ENCODE results near the gene TFRC. TPM values are rescaled to one million over a fixed set of nuclear protein-coding genes. Genes with fewer than 3 reads are reported as not detected.

Gene TFRC
- total and polyA plus RNA-seq, 2 experiments from 2014 or later, result 136 to 278 TPM

DNA sequence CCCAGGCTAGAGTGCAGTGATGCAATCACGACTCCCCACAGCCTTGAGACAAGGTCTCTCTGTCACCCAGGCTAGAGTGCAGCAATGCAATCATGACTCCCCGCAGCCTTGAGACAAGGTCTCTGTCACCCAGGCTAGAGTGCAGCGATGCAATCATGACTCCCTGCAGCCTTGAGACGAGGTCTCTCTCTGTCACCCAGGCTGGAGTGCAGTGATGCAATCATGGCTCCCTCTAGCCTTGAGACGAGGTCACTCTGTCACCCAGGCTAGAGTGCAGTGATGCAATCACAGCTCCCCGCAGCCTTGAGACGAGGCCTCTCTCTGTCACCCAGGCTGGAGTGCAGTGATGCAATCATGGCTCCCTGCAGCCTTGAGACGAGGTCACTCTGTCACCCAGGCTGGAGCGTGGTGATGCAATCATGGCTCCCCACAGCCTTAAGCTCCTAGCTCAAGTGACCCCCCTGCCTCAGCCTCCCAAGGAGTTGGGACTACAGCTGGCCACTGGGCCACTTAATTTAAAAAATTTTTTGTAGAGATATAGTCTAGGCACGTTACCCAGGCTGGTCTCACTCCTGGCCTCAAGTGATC, 26.1 kb downstream of the TFRC start:
- Histone ChIP-seq H3K9me3 (ENCODE audit: low read depth) (no peaks in the 10 kb centered on the region), H3K4me2 (no peak overlapping the region), H3K27me3 (no peaks in the 10 kb centered on the region), H3K27ac (peak overlapping the region; percentile 7), H4K20me1 (ENCODE audit: insufficient read depth, poor library complexity, severe bottlenecking) (no peaks in the 10 kb centered on the region), H3K79me2 (no peaks in the 10 kb centered on the region), H3K9me2 (replicated peaks; ENCODE audit: insufficient read depth) (no peaks in the 10 kb centered on the region), H3K36me3 (replicated peaks; ENCODE audit: insufficient read depth, low read depth) (peaks cover 7% of the 10 kb centered on the region), H2AFZ (no peak overlapping the region), H3K4me1 (ENCODE audit: insufficient read depth) (no peaks in the 10 kb centered on the region), H3K4me3 (no peak overlapping the region)
- WGBS (ENCODE audit: low lambda C conversion rate, missing lambda C conversion rate), result 79% methylated on average over 10 of the region's 10 CpGs
- TF ChIP-seq EZH2 (IDR thresholded peaks at IDR 0.05; ENCODE audit: borderline replicate concordance) (no peak), EZH2phosphoT487 (IDR thresholded peaks at IDR 0.05; ENCODE audit: low read depth, severe bottlenecking, unreplicated experiment) (no peak)
- TF ChIP-seq, protein P1, sequence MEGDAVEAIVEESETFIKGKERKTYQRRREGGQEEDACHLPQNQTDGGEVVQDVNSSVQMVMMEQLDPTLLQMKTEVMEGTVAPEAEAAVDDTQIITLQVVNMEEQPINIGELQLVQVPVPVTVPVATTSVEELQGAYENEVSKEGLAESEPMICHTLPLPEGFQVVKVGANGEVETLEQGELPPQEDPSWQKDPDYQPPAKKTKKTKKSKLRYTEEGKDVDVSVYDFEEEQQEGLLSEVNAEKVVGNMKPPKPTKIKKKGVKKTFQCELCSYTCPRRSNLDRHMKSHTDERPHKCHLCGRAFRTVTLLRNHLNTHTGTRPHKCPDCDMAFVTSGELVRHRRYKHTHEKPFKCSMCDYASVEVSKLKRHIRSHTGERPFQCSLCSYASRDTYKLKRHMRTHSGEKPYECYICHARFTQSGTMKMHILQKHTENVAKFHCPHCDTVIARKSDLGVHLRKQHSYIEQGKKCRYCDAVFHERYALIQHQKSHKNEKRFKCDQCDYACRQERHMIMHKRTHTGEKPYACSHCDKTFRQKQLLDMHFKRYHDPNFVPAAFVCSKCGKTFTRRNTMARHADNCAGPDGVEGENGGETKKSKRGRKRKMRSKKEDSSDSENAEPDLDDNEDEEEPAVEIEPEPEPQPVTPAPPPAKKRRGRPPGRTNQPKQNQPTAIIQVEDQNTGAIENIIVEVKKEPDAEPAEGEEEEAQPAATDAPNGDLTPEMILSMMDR (IDR thresholded peaks at IDR 0.05; ENCODE audit: poor library complexity), result no peak
- peak; percentile 36 for DNase-seq (ENCODE audit: low spot score)

DNA sequence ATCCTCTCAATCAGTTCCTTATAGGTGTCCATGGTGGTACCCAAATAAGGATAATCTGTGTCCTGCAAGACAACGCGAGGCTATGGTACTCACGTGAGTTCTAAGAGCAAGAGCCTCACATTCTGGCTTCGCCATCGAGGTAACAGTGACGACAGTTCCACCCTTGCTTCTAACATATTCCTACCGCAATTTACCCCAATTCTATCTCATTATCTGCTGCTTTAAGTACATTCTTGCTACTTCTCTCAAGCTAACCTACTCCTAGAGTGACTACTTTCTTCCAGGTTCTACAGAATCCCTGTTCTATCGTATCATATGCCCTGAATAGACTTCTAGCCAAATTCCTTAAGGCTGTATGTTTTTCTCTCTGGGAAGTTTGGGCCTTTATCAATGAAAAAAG, 26.6 kb downstream of the TFRC start:
- DNase-seq (ENCODE audit: low spot score), result no peak
- Histone ChIP-seq H2AFZ (no peak overlapping the region), H3K9me3 (ENCODE audit: low read depth) (no peaks in the 10 kb centered on the region), H3K4me1 (ENCODE audit: insufficient read depth) (no peaks in the 10 kb centered on the region), H3K9me2 (replicated peaks; ENCODE audit: insufficient read depth) (no peaks in the 10 kb centered on the region), H3K27me3 (no peaks in the 10 kb centered on the region), H3K4me2 (no peak overlapping the region), H3K36me3 (replicated peaks; ENCODE audit: insufficient read depth, low read depth) (peaks cover 7% of the 10 kb centered on the region), H3K79me2 (no peaks in the 10 kb centered on the region), H4K20me1 (ENCODE audit: insufficient read depth, poor library complexity, severe bottlenecking) (no peaks in the 10 kb centered on the region), H3K27ac (peak overlapping the region; percentile 7), H3K4me3 (no peak overlapping the region)
- TF ChIP-seq EZH2 (IDR thresholded peaks at IDR 0.05; ENCODE audit: borderline replicate concordance) (no peak), EZH2phosphoT487 (IDR thresholded peaks at IDR 0.05; ENCODE audit: low read depth, severe bottlenecking, unreplicated experiment) (no peak)
- TF ChIP-seq, protein P1 (IDR thresholded peaks at IDR 0.05; ENCODE audit: poor library complexity), result no peak
- WGBS (ENCODE audit: low lambda C conversion rate, missing lambda C conversion rate), result 98% methylated on average over 8 of the region's 8 CpGs

GRCh38 chr3:196054661-196055060, 27.2 kb downstream of the TFRC start:
- no peaks in the 10 kb centered on the region for H4K20me1 ChIP-seq (ENCODE audit: insufficient read depth, poor library complexity, severe bottlenecking)
- H3K4me2 ChIP-seq, result no peak overlapping the region
- no peaks in the 10 kb centered on the region for H3K9me2 ChIP-seq (replicated peaks; ENCODE audit: insufficient read depth)
- no peaks in the 10 kb centered on the region for H3K27me3 ChIP-seq
- TF ChIP-seq EZH2 (IDR thresholded peaks at IDR 0.05; ENCODE audit: borderline replicate concordance) (no peak), EZH2phosphoT487 (IDR thresholded peaks at IDR 0.05; ENCODE audit: low read depth, severe bottlenecking, unreplicated experiment) (no peak)
- TF ChIP-seq, protein P1 (IDR thresholded peaks at IDR 0.05; ENCODE audit: poor library complexity), result no peak
- DNase-seq (ENCODE audit: low spot score), result no peak
- no peak overlapping the region for H3K27ac ChIP-seq
- 94% methylated on average over 10 of the region's 10 CpGs for WGBS (ENCODE audit: low lambda C conversion rate, missing lambda C conversion rate)
- no peak overlapping the region for H3K4me3 ChIP-seq
- H3K79me2 ChIP-seq, result no peaks in the 10 kb centered on the region
- peaks cover 7% of the 10 kb centered on the region for H3K36me3 ChIP-seq (replicated peaks; ENCODE audit: insufficient read depth, low read depth)
- H3K4me1 ChIP-seq (ENCODE audit: insufficient read depth), result no peaks in the 10 kb centered on the region
- H2AFZ ChIP-seq, result no peak overlapping the region
- H3K9me3 ChIP-seq (ENCODE audit: low read depth), result no peaks in the 10 kb centered on the region

Data from hepatocyte (in vitro differentiated cells).